Mucosa of stomach (tissue), 1 donor: ENCODE results near the gene SIK3.

Source experiments
- H3K27me3 ChIP-seq: one replicate; pipeline ENCODE4 v1.7.0; 2013; ENCODE audit warnings: mild to moderate bottlenecking, low read length; ENCODE audit not compliant: control insufficient read depth, insufficient read depth
- H3K36me3 ChIP-seq: one replicate; pipeline ENCODE4 v1.7.0; 2013; ENCODE audit warnings: low read length; ENCODE audit not compliant: control insufficient read depth, insufficient read depth
- H3K4me1 ChIP-seq: one replicate; pipeline ENCODE4 v1.7.0; 2013; ENCODE audit warnings: mild to moderate bottlenecking, low read length; ENCODE audit not compliant: control insufficient read depth, insufficient read depth
- H3K4me3 ChIP-seq: one replicate; pipeline ENCODE4 v1.7.0; 2013; ENCODE audit warnings: low read length
- H3K9ac ChIP-seq: one replicate; pipeline ENCODE4 v1.7.0; 2013; ENCODE audit warnings: mild to moderate bottlenecking, low read length, moderate library complexity
- H3K9me3 ChIP-seq: one replicate; pipeline ENCODE4 v1.7.0; 2013; ENCODE audit warnings: mild to moderate bottlenecking, low read length, moderate library complexity; ENCODE audit not compliant: control insufficient read depth
- donor health status: Pancreatic carcinoma.

The SIK3 gene

GRCh38 chr11:117070016-117070415 lies 28.2 kb downstream of the SIK3 start:
- H3K9me3 ChIP-seq = no peaks in the 10 kb centered on the region
- peaks cover 29% of the 10 kb centered on the region for H3K4me1 ChIP-seq
- no peak overlapping the region for H3K9ac ChIP-seq
- H3K27me3 ChIP-seq = no peaks in the 10 kb centered on the region
- H3K36me3 ChIP-seq = no peaks in the 10 kb centered on the region
- no peak overlapping the region for H3K4me3 ChIP-seq

DNA sequence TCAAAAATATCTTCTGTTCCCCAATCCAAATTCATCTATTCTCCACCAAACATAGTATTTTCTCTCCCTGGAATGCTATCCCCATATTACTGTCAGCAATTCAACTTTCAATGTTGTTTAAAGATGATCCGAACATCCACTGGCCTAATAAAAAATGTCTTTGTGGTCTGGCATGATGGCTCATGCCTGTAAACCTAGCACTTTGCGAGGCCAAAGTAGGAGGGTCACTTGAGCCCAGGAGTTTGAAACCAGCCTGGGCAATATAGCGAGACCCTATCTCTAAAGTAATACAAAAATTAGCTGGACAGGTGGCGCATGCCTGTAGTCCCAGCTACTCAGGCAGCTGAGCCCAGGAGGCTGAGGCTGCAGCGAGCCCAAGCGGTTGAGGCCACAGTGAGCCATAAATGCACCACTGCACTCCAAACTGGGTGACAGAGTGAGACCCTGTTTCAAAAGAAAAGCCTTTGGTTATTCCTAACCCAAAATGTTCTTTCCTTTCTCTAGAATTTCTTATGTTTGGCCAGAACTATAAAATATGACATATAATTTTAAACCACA lies 29.8 kb downstream of the SIK3 start:
- Histone ChIP-seq H3K4me3 (no peak overlapping the region), H3K9me3 (no peaks in the 10 kb centered on the region), H3K36me3 (no peaks in the 10 kb centered on the region), H3K9ac (no peak overlapping the region), H3K27me3 (no peaks in the 10 kb centered on the region), H3K4me1 (peaks cover 21% of the 10 kb centered on the region)

GRCh38 chr11:117066959-117067358 lies 31.3 kb downstream of the SIK3 start:
- H3K27me3 ChIP-seq = no peaks in the 10 kb centered on the region
- H3K4me1 ChIP-seq = peaks cover 13% of the 10 kb centered on the region
- H3K9me3 ChIP-seq = no peaks in the 10 kb centered on the region
- no peak overlapping the region for H3K9ac ChIP-seq
- no peaks in the 10 kb centered on the region for H3K36me3 ChIP-seq
- no peak overlapping the region for H3K4me3 ChIP-seq

GRCh38 chr11:117064275-117064674 lies 34.0 kb downstream of the SIK3 start:
- no peaks in the 10 kb centered on the region for H3K36me3 ChIP-seq

GRCh38 chr11:117062498-117062897 lies 35.7 kb downstream of the SIK3 start:
- peaks cover 3% of the 10 kb centered on the region for H3K4me1 ChIP-seq
- H3K9ac ChIP-seq = no peak overlapping the region
- no peak overlapping the region for H3K4me3 ChIP-seq
- H3K9me3 ChIP-seq = no peaks in the 10 kb centered on the region
- H3K36me3 ChIP-seq = no peaks in the 10 kb centered on the region
- H3K27me3 ChIP-seq = no peaks in the 10 kb centered on the region

More at GRCh38 chr11:117064275-117064674, 34.0 kb downstream of the SIK3 start:
- Histone ChIP-seq H3K4me3 (no peak overlapping the region), H3K9ac (no peak overlapping the region), H3K4me1 (peaks cover 3% of the 10 kb centered on the region), H3K27me3 (no peaks in the 10 kb centered on the region), H3K9me3 (no peaks in the 10 kb centered on the region)

GRCh38 chr11:117061256-117061655 lies 37.0 kb downstream of the SIK3 start:
- H3K4me1 ChIP-seq = peaks cover 3% of the 10 kb centered on the region
- H3K4me3 ChIP-seq = no peak overlapping the region
- no peaks in the 10 kb centered on the region for H3K27me3 ChIP-seq
- no peaks in the 10 kb centered on the region for H3K9me3 ChIP-seq
- no peak overlapping the region for H3K9ac ChIP-seq
- no peaks in the 10 kb centered on the region for H3K36me3 ChIP-seq

DNA sequence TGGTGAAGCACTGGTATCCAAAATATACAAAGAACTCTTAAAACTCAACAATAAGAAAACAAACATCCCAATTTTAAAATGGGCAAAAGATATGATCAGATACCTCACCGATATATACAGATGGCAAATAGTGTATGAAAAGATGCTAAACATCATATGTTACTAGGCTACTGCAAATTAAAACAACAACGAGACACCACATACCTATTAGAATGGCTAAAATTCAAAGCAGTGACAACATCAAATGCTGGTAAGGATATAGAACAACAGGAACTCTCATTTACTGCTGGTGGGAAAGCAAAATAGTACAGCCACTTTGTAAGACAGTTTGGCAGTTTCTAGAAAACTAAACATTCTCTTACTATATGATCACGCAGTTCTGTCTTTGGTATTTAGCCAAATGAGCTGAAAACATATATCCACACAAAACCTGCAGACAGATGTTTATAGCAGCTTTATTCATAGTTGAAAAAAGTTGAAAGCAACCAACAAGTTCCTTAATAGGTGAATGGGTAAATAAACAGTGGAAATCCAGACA lies 38.5 kb downstream of the SIK3 start:
- Histone ChIP-seq H3K27me3 (no peaks in the 10 kb centered on the region), H3K4me1 (peaks cover 3% of the 10 kb centered on the region), H3K9me3 (no peaks in the 10 kb centered on the region), H3K36me3 (no peaks in the 10 kb centered on the region), H3K4me3 (no peak overlapping the region), H3K9ac (no peak overlapping the region)

DNA sequence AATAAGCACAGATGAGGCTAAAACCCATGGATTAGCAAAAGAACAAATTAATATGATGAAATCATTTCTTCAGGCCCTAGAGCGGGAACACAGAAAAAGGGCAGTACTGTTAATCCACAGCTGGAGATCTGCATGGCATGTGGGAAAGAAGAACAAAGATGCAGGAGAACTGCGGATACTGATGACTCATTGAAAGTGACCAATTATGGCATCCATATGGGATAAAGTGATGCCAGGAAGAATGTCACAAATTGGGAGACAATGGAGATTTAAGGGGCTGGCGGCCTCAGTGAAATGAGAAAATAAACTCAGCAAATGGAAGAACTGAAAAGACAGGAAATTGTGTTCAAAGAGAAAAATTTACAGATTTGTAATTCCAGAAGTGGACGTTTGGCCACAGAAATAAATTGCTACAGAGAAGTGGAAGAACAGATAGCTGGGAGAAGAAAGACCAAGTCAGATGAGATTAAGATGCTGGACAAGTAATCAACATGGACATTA lies 39.4 kb downstream of the SIK3 start:
- Histone ChIP-seq H3K4me1 (peaks cover 3% of the 10 kb centered on the region), H3K9ac (no peak overlapping the region), H3K4me3 (no peak overlapping the region), H3K36me3 (no peaks in the 10 kb centered on the region), H3K9me3 (no peaks in the 10 kb centered on the region), H3K27me3 (no peaks in the 10 kb centered on the region)

DNA sequence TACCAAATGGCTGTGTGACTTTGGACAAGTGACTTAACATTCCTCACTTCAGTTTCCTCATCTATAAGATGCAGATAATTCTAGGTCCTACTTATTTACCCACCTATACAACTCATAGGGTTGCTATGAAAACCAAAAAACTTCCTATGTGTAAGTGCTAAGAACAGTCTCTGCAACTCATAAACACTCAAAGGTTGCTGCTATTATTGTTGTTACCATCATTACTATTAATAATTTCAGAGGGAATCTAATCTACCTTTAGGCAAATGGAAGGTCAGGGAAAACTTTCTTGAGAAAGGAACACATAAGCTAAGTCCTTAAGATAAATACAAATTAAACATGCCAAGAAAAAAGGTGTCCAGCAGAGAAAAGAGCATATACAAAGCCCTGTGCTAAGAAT lies 40.5 kb downstream of the SIK3 start:
- Histone ChIP-seq H3K4me1 (no peaks in the 10 kb centered on the region), H3K36me3 (no peaks in the 10 kb centered on the region), H3K27me3 (no peaks in the 10 kb centered on the region), H3K9me3 (no peaks in the 10 kb centered on the region), H3K4me3 (no peak overlapping the region), H3K9ac (no peak overlapping the region)

DNA sequence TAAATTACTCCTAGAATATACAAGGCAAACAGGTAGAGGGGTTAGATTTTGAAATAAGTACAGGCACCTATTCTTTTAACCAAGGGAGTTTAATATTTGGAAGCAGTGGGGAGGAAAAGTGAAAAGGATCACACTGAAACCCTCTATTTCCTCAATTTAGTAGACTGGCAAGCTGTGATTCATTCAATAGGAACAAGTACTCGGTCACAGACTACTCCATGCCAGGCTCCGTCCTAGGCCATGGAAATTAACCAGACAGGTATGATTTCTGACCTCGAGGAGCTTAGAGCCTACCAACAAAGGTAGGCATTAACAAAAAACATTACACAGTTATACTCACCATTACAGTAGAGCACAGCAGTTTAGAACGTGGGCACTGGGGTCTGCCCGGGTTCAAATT lies 40.9 kb downstream of the SIK3 start:
- no peaks in the 10 kb centered on the region for H3K9me3 ChIP-seq
- H3K4me1 ChIP-seq = no peaks in the 10 kb centered on the region
- H3K9ac ChIP-seq = no peak overlapping the region
- no peaks in the 10 kb centered on the region for H3K36me3 ChIP-seq
- no peak overlapping the region for H3K4me3 ChIP-seq
- no peaks in the 10 kb centered on the region for H3K27me3 ChIP-seq

- Histone ChIP-seq H3K36me3 (no peaks in the 10 kb centered on the region), H3K27me3 (no peaks in the 10 kb centered on the region), H3K4me1 (no peaks in the 10 kb centered on the region), H3K4me3 (no peak overlapping the region), H3K9me3 (no peaks in the 10 kb centered on the region), H3K9ac (no peak overlapping the region)
Measured at GRCh38 chr11:117055469-117055868, 42.8 kb downstream of the SIK3 start.

GRCh38 chr11:117054382-117054781 lies 43.8 kb downstream of the SIK3 start:
- no peak overlapping the region for H3K9ac ChIP-seq
- H3K4me3 ChIP-seq = no peak overlapping the region

More at GRCh38 chr11:117054382-117054781, 43.8 kb downstream of the SIK3 start:
- Histone ChIP-seq H3K27me3 (no peaks in the 10 kb centered on the region), H3K36me3 (no peaks in the 10 kb centered on the region), H3K9me3 (no peaks in the 10 kb centered on the region), H3K4me1 (no peaks in the 10 kb centered on the region)
